ENCODE data around the gene QRICH2. TPM values are rescaled to one million over a fixed set of nuclear protein-coding genes. Genes with fewer than 3 reads are reported as not detected.
"Not testable (repeated sequence)": the region's sequence is repeated elsewhere in the genome, so short reads cannot be mapped to it uniquely, and the experiment has no call there.

The QRICH2 gene
- total RNA-seq, 2 donors from 2014 or later, result 0.46 to 1.8 TPM

DNA sequence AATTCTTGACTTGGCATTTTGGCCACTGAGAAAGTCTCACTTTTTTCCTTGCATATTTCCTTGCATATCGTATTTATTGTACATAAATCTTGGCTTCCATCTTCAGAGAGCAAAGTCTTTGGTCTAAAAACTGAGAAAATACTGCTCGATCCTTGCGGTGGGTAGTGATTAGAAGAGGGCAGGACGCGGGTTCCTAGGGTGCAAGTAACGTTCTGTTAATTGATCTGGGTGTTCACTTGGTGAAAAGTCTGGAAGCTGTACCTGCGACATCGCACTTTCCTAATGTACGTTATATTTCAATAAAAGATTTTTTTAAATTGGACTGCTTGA is 43.7 kb downstream of the QRICH2 start:
- no peaks in the 10 kb centered on the region for H3K9me3 Mint-ChIP-seq
- H3K27ac Mint-ChIP-seq, result peak overlapping the region; percentile 98 to 99
- peaks cover 20 to 44% of the 10 kb centered on the region in 2 donors for H3K36me3 Mint-ChIP-seq
- DNase-seq (ENCODE audit: low spot score in 2 of 2) (no peak), ATAC-seq (no peak)

DNA sequence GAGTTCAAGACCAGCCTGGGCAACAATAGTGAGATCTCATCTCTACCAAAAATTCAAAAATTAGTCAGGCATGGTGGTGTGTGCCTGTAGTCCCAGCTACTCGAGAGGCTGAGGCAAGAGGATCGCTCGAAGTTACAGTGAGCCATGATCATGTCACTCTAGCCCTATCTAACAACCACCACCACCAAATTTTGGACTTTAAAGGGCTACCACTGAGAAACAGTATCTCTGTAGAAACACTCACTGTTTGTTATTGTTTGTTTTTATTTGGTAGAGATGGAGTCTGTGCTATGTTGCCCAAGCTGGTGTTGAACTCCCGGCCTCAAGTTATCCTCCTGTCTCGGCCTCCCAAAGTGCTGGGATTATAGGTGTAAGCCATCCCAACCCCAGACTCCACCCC is 44.2 kb downstream of the QRICH2 start:
- ATAC-seq (no peak), DNase-seq (ENCODE audit: low spot score in 2 of 2) (no peak)
- no peaks in the 10 kb centered on the region for H3K9me3 Mint-ChIP-seq
- H3K27ac Mint-ChIP-seq, result peak overlapping the region; percentile 98 to 99
- H3K36me3 Mint-ChIP-seq, result peaks cover 20 to 39% of the 10 kb centered on the region in 2 donors

DNA sequence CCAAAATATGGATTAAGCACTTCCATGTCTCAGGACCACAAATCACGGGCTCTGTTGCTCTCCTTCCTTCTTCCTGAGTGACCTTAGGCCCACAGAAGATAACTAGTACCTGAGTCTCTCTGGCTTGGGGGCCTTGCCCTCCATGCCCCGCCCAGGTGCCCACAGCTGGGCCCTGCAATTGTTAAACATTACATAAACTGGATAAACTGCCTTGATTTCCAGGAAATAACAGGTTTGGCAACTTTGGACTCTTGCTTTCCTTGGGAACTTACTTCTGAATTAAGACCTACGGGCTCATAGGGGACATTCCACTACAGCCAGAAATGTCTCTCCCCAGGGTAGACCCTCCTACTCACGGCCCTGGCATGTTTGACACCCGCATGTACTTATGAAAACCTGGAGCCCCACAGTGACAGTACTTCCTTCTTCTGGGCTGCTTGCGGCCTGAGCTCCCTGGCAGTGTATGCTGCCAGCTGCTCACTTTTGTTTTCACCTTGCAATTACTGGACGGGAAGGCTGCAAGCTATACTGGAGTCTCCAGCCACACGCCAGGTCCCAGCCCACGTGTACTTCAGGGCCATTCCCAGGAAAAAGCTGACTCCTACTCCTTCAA is 45.2 kb downstream of the QRICH2 start:
- ATAC-seq, result no peak
- peak in 1 of 2 donors; percentile 60 for DNase-seq (ENCODE audit: low spot score in 2 of 2)
- H3K27ac Mint-ChIP-seq, result peak overlapping the region; percentile 91 to 98
- peaks cover 14 to 32% of the 10 kb centered on the region in 2 donors for H3K36me3 Mint-ChIP-seq
- no peaks in the 10 kb centered on the region for H3K9me3 Mint-ChIP-seq

DNA sequence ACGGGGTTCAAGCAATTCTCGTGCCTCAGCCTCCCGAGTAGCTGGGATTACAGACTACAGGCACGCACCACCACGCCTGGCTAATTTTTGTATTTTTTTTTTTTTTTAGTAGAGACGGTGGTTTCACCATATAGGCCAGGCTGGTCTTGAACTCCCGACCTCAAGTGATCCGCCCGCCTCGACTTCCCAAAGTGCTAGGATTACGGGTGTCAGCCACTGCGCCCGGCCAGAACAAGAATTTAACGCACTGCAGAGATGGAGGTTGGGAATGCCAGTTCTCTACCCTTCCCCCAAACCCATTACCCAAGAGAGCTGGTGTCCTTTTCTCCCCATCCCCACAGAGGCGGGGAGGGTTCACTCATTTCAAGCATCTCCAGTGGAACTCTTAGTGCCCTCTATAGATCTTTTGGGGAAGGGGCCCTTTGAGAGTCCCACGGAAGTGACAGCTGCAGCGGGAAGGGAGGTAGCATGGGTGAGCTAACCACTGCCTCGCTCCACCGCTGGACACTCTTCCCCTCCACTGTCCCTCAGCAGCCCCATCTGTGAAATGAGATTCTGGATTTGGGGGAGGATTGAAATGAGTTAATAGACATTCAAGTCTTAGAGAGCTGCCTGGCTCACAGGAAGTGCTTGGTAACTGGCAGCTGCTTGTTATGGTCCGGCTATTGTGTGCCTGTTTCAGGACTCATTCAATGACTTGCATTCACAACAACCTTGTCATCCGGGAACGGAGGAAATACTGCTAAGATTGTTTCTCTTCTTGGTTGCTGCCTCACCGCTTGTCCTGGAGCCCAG is 46.5 kb downstream of the QRICH2 start:
- peaks cover 0 to 4% of the 10 kb centered on the region in 2 donors for H3K9me3 Mint-ChIP-seq
- ATAC-seq (no peak), DNase-seq (ENCODE audit: low spot score in 2 of 2) (no peak)

DNA sequence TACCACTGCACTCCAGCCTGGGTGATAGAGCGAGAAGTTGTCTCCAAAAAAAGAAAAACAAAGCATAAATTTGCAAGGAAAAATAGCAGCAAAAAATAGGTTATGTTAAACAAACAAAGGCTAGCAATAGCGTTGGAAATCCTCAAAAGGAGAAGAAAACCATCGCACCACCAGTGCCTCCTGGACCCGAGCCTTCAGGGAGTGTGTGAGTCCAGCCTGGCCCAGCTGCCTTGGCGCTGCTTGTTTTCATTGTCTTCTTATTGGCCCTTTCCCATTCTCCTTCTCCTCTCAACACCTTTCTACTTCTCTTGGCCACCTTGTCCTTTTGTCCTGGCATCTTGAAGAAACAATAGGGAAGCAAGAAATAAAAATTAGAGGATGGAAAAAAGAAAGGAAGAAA is 47.4 kb downstream of the QRICH2 start:
- DNase-seq (ENCODE audit: low spot score in 2 of 2) (no peak), ATAC-seq (no peak)
- Mint-ChIP-seq H3K36me3 (peaks cover 0 to 21% of the 10 kb centered on the region in 2 donors), H3K27ac (no peak overlapping the region), H3K9me3 (peaks cover 0 to 5% of the 10 kb centered on the region in 2 donors)

More for the DNA sequence above, 46.5 kb downstream of the QRICH2 start:
- peaks cover 3 to 24% of the 10 kb centered on the region in 2 donors for H3K36me3 Mint-ChIP-seq
- H3K27ac Mint-ChIP-seq, result peak overlapping the region; percentile 91 to 98

DNA sequence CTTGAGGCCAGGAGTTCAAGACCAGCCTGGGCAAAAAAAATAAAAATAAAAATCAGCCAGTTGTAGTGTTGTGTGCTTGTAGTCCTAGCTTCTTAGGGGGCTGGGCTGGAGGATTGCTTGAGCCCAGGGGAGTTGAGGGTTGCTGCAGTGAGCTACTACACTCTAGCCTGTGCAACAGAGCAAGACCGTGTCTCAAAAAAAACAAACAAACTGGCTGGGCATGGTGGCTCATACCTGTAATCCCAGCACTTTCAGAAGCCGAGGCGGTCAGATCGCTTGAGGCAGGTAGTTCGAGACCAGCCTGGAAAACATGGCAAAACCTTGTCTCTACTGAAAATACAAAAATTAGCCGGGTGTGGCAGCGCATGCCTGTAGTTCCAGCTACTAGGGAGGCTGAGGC is 47.9 kb downstream of the QRICH2 start:
- H3K27ac Mint-ChIP-seq, result no peak overlapping the region

DNA sequence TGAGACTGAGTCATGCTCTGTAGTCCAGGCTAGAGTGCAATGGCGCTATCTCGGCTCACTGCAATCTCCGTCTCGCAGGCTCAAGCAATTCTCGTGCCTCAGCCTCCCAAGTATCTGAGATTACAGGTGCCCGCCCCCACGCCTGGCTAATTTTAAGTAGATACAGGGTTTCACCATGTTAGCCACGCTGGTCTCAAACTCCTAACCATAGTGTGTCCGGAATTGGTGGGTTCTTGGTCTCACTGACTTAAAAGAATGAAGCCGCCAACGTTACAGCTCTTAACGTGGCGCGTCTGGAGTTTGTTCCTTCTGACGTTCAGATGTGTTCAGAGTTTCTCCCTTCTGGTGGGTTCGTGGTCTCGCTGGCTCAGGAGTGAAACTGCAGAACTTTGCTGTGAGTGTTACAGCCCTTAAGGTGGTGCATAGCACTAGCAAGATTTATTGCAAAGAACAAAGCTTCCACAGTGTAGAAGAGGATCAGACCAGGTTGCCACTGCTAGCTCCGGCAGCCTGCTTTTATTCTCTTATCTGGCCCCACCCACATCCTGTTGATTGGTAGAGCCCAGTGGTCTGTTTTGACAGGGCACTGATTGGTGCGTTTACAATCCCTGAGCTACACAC is 51.5 kb downstream of the QRICH2 start:
- peak; percentile 59 to 77 for ATAC-seq
- H3K36me3 Mint-ChIP-seq, result peaks cover 4 to 14% of the 10 kb centered on the region in 2 donors
- H3K27ac Mint-ChIP-seq, result peak overlapping the region; percentile 55 to 97
- H3K9me3 Mint-ChIP-seq; DNase-seq (ENCODE audit: low spot score in 2 of 2): not testable (repeated sequence)

More for the DNA sequence above, 47.9 kb downstream of the QRICH2 start:
- peaks cover 0 to 5% of the 10 kb centered on the region in 2 donors for H3K9me3 Mint-ChIP-seq
- no peak for ATAC-seq
- no peak for DNase-seq (ENCODE audit: low spot score in 2 of 2)
- peaks cover 0 to 21% of the 10 kb centered on the region in 2 donors for H3K36me3 Mint-ChIP-seq

DNA sequence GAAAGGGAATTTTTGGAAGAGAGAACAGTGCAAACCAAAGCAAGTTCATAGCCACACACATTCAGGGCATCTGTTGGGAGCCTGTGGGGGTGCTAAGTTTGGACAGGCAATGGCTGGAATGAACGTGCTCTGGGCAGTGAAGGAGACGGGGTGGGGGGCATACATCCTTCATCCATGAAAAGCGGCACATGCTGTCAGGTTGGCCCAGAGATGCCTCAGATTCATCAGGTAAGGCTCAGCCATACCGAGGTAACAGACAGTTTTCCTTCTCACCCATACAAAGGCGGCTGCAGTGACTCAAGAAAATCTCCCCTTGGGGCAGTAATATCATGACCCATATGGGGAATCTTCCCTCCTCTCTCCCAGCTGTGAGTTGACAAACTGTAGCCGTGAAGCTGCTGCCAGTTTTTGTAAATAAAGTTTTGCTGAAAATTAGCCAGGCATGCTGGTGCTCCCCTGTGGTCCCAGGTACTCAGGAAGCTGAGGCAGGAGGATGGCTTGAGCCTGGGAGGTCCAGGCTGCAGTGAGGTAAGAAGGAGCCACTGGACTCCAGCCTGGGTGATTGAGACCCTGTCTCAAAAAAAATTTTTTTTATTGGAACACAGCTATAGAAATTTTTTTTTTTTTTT is 52.2 kb downstream of the QRICH2 start:
- DNase-seq (ENCODE audit: low spot score in 2 of 2) (no peak), ATAC-seq (peak in 1 of 2 donors; percentile 34)
- Mint-ChIP-seq H3K27ac (peak overlapping the region; percentile 36 to 55), H3K9me3 (peaks cover 3 to 9% of the 10 kb centered on the region in 2 donors), H3K36me3 (peaks cover 4 to 14% of the 10 kb centered on the region in 2 donors)

DNA sequence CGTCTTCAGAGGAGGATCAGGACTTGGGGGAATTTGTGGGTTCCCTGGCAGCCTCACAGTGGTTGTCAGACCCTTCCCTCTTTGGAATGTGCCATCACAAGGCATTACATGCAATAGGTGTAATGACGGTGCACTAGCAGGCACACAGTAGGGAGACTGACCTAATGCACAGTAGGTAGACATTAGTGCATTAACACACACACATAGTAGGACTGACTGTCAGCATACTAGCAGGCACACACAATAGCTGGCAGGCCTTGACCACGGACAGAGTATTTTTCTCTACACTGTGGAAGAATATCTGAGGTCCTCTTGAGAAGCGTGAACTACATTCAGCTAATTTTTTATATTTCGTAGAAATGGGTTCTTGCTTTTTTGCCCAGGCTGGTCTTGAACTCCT is 53.8 kb downstream of the QRICH2 start:
- DNase-seq (ENCODE audit: low spot score in 2 of 2) (no peak), ATAC-seq (no peak)
- peaks cover 3 to 9% of the 10 kb centered on the region in 2 donors for H3K9me3 Mint-ChIP-seq
- H3K27ac Mint-ChIP-seq, result no peak overlapping the region
- H3K36me3 Mint-ChIP-seq, result peaks cover 4 to 14% of the 10 kb centered on the region in 2 donors

DNA sequence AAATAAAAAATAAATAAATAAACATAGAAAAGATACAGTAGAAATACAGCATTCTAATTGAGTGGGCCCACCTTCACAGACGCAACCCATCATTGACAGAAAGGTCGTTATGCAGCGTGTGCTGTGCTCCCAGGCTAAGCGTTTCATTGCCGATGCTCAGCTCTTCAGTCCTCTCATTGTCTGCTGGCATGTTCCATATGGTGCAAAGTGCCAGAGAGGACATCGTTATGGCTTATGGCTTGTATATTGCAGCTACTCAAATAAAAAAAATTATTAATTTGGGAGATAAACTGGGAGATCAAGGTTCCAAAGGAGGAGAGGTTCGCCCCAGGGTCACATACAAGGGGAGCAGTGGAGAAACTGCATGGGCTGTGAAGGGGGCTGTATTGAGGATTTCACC is 54.2 kb downstream of the QRICH2 start:
- DNase-seq (ENCODE audit: low spot score in 2 of 2) (peak in 1 of 2 donors; percentile 9), ATAC-seq (no peak)
- Mint-ChIP-seq H3K36me3 (peaks cover 4 to 14% of the 10 kb centered on the region in 2 donors), H3K9me3 (peaks cover 3 to 9% of the 10 kb centered on the region in 2 donors), H3K27ac (no peak overlapping the region)

DNA sequence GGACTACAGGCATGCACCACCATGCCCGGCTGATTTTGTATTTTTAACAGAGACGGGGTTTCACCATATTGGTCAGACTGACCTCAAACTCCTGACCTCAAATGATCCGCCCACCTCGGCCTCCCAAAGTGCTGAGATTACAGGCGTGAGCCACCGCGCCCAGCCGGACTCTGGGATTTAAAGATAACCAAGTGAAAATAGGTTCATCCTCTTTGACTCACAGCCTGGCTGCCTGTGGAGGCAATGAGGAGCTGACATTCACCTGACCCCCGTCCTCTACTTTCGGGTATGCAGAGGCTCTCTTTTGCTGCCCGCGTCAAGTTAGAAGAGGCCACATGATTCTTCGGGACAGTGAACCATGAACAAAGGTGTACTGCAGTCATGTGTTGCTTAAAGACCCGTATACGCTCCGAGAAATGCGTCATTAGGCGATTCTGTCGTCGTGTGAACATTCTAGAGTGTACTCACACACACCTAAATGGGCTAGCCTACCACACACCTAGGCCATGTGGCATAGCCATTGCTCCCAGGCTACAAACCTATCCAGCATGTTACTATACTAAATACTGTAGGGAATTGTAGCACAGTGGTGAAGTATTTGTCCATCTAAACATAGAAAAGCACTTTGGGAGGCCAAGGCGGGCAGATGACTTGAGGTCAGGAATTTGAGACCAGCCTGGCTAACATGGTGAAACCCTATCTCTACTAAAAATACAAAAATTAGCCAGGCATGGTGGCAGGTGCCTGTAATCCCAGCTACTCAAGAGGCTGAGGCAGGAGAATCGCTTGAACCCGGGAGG is 54.9 kb downstream of the QRICH2 start:
- DNase-seq (ENCODE audit: low spot score in 2 of 2) (peak in 1 of 2 donors; percentile 54), ATAC-seq (peak in 1 of 2 donors; percentile 22)
- Mint-ChIP-seq H3K36me3 (peaks cover 4 to 14% of the 10 kb centered on the region in 2 donors), H3K27ac (peak overlapping the region; percentile 87 to 96)
- not testable (repeated sequence) for H3K9me3 Mint-ChIP-seq

DNA sequence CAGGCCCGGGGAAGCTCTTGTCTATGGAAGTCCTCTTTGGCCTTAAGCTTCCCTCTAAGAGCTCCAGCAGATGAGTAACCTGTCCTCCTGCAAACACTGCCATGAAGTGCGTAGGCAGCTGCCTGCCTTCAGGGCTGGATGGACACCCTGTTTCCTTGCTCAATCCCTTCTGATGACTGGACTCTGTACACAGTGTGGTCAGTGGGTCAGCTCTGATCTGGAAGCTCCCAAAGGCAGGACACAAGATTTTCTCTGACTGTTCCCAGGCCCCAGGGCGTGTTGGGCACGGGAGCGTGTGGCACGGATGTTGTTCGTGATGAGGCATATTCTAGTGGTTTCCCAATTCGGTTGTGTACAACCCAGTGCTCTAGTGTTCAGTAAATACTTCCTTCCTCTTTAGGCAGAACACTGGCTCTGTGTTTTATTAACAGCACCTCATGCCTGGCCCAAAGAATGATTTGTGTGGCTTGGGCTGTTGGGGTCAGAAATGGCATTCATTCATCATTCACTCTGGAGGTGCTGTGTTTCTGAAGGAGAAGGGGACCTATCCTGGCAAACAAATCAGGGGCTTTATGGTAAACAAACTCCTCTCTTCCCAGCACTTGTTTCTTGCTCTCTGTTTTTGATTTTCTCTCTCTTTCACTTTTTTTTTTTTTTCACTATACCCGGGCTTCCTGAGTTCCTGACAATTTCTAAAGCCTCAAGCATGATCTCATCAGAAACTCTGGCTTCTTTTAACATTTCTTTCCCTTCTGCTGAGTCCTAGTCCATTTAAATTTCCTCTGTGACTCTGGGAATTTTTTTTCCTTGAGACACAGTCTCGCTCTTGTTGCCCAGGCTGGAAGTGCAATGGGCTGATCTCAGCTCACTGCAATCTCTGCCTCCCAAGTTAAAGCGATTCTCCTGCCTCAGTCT is 55.8 kb downstream of the QRICH2 start:
- peaks cover 3 to 9% of the 10 kb centered on the region in 2 donors for H3K9me3 Mint-ChIP-seq
- peak overlapping the region; percentile 87 to 96 for H3K27ac Mint-ChIP-seq
- peaks cover 4 to 14% of the 10 kb centered on the region in 2 donors for H3K36me3 Mint-ChIP-seq
- peak; percentile 40 to 76 for ATAC-seq
- DNase-seq (ENCODE audit: low spot score in 2 of 2), result peak in 1 of 2 donors; percentile 55

DNA sequence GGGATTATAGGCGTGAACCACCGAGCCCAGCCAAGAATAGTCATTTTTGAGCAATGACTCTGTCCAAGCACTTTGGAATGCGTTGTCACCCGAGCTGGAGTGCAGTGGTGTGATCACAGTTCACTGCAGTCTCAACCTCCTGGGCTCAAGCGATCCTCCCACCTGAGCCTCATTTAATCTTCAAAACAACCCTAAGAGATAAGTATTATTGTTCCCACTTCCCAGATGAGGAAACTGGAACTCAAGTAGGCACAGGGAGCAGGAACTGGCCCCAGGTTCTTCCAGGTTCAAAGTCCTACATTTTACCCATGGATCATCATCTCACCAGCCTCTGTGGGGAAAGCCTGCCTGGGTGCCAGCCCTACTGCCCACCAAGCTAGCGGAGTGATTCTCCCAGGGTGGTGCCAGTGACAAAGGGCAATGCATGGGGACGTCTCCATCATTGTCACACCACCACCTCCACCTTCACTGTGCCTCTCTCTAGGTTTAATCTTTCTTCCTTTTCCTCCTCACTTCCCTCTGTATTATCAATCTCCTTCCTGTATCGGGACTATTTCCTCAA is 56.5 kb downstream of the QRICH2 start:
- DNase-seq (ENCODE audit: low spot score in 2 of 2) (no peak), ATAC-seq (peak in 1 of 2 donors; percentile 1)
- Mint-ChIP-seq H3K9me3 (peaks cover 3 to 4% of the 10 kb centered on the region in 2 donors), H3K27ac (peak overlapping the region; percentile 87 to 96), H3K36me3 (peaks cover 4 to 9% of the 10 kb centered on the region in 2 donors)

DNA sequence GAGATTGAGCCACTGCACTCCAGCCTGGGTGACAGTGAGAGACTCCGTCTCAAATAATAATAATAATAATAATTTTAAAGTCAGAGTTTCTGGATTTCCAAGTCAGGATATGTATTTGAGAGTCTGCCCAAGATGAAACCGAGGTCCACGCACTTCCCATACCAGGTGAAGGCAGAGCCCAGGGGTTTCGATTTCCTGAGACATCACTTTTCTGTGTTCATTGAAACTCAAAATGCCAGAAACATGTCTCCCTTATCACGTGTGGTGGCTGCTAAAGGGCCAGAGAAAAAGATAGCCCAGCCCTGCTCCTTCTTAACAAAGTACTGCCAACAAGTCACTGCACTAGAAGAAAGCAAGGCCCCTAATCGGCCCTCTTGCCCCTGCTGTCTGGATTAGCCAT is 57.9 kb downstream of the QRICH2 start:
- DNase-seq (ENCODE audit: low spot score in 2 of 2) (no peak), ATAC-seq (no peak)
- Mint-ChIP-seq H3K27ac (no peak overlapping the region), H3K36me3 (peaks cover 4 to 6% of the 10 kb centered on the region in 2 donors), H3K9me3 (peaks cover 3 to 4% of the 10 kb centered on the region in 2 donors)

Measured in activated naive CD4-positive, alpha-beta T cell treated with anti-CD3 and anti-CD28 coated beads, Interleukin-2, amount 50 U/mL, for 72 hours (primary cell).